Uterus (tissue), 4 donors: ENCODE measurements around the gene ERICH3. TPM values are rescaled to one million over a fixed set of nuclear protein-coding genes. Genes with fewer than 3 reads are reported as not detected.

Experiments
- DNase-seq, 2 donors: peaks; one replicate each; pipeline ENCODE4 v3.0.0-alpha.2; 2019 to 2020
- H3K27ac ChIP-seq, 2 donors: fragments of 200-600 bp; sonication (generic); 1 replicate in 1 of 2; 2 replicates in 1 of 2; pipeline ENCODE4 v1.5.1; 2016 to 2018
- H3K27me3 ChIP-seq, 2 donors: fragments of 200-600 bp; sonication (generic); one replicate each; pipeline ENCODE4 v1.5.1; 2018 to 2019; ENCODE audit warnings: control low read depth in 1 of 2
- H3K36me3 ChIP-seq, 2 donors: fragments of 200-600 bp; sonication (generic); one replicate each; pipeline ENCODE4 v1.5.1; 2019; ENCODE audit warnings: control low read depth in 1 of 2
- H3K4me1 ChIP-seq, 2 donors: fragments of 200-600 bp; sonication (generic); one replicate each; pipeline ENCODE4 v1.5.1; 2018 to 2019; ENCODE audit warnings: control low read depth in 1 of 2
- H3K4me3 ChIP-seq, 2 donors: fragments of 200-600 bp; sonication (generic); 1 replicate in 1 of 2; 2 replicates in 1 of 2; pipeline ENCODE4 v1.5.1; 2018 to 2019; ENCODE audit warnings: mild to moderate bottlenecking in 1 of 2
- H3K9me3 ChIP-seq, 2 donors: fragments of 200-600 bp; sonication (generic); one replicate each; pipeline ENCODE4 v1.5.1; 2019; ENCODE audit warnings: control low read depth in 1 of 2
- POLR2A ChIP-seq, 2 donors: fragments of 450-650 bp; IDR thresholded peaks; one replicate each; pipeline ENCODE4 v1.6.1; 2016; ENCODE audit warnings: antibody characterized with exemption in 2 of 2, mild to moderate bottlenecking in 1 of 2, moderate library complexity in 1 of 2
- intact Hi-C: fragments of 100-400 bp; cut with DNase I; formaldehyde crosslinking; loops from one replicate; pipeline ENCODE4 v1.15.1; 2023; ENCODE audit warnings: low total_unique reads
- total RNA-seq, 4 donors: library from RNA; depleted of rRNA in 3 of 4; stranded (reverse); fragments of >200 nt in 3 of 4; gene quantifications; one replicate each; pipeline versions ENCODE4 v1.1.0 to v1.2.4, GENCODE V29; 2014 to 2023
- TF ChIP-seq, protein P1 (sequence below), 4 experiments: fragments of 200-600 bp in 2 of 4; fragments of 450-650 bp in 2 of 4; sonication (generic) in 2 of 4; IDR thresholded peaks; one replicate each; pipeline ENCODE4 v1.5.1; 2016 to 2019; ENCODE audit warnings: antibody characterized with exemption in 4 of 4, mild to moderate bottlenecking in 2 of 4, moderate library complexity in 1 of 4
- donor health status: DM: yes; HTN: yes; CAD: no.

The ERICH3 gene
- total RNA-seq, 4 donors from 2014 or later: under 0.01 to 3.7 (median 0.67) TPM

DNA sequence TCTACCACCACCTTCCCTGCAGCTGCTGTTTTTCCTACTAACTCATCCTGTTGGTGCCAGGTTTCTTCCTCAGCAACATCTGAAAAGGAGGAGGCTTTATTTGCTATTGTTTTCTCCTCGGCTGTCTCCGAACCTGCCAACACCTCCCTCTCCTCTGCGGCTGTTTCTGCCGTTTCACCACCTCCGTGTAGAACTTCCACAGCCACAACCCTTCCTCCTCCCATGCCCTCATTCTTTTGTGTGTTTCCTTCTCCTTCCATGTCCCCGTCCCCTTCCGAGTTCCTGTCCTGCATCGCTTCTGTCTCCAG, 102.1 kb downstream of the ERICH3 start:
- H3K27me3 ChIP-seq: no peaks in the 10 kb centered on the region
- no peak overlapping the region for H3K27ac ChIP-seq
- no peaks in the 10 kb centered on the region for H3K36me3 ChIP-seq
- TF ChIP-seq, protein P1, sequence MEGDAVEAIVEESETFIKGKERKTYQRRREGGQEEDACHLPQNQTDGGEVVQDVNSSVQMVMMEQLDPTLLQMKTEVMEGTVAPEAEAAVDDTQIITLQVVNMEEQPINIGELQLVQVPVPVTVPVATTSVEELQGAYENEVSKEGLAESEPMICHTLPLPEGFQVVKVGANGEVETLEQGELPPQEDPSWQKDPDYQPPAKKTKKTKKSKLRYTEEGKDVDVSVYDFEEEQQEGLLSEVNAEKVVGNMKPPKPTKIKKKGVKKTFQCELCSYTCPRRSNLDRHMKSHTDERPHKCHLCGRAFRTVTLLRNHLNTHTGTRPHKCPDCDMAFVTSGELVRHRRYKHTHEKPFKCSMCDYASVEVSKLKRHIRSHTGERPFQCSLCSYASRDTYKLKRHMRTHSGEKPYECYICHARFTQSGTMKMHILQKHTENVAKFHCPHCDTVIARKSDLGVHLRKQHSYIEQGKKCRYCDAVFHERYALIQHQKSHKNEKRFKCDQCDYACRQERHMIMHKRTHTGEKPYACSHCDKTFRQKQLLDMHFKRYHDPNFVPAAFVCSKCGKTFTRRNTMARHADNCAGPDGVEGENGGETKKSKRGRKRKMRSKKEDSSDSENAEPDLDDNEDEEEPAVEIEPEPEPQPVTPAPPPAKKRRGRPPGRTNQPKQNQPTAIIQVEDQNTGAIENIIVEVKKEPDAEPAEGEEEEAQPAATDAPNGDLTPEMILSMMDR (IDR thresholded peaks at IDR 0.05): no peak
- TF ChIP-seq POLR2A (IDR thresholded peaks at IDR 0.05): no peak
- no peak overlapping the region for H3K4me3 ChIP-seq
- no peak for DNase-seq
- intact Hi-C loops: no loop called here
- no peaks in the 10 kb centered on the region for H3K4me1 ChIP-seq
- H3K9me3 ChIP-seq: no peaks in the 10 kb centered on the region

DNA sequence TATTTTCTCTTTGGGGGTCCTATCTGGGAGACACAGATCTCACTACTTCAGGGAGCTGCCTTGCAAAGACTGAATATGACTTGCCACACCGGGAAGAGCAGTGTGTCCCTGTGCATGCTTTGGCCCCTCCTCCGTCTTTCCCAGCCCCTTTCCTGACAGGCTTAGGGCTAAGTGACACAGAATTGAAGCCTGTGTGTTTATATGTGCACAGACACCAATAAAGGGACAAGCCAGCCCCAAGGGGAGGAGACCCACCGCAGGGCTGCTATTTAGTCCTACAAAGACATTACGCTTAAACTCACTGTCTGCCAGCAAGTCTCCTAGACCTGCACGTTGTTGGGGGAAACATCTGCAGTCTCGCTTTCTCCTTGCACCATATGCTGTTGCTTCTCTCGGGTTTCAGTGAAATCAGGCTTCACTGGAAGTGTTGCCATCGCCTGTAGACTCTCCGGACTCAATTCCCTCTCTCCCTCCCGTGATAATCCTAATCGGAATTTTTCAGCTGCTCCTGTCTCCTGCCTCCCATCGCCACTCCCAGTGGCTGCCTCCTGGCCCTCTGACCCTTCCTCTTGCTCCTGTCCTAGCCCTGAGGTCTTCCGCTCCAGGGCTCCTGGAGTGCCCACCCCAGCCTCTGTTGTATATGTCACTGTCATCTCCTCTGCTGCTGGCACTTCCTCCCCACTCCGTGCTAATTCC, 102.6 kb downstream of the ERICH3 start:
- DNase-seq: no peak
- H3K27me3 ChIP-seq: no peaks in the 10 kb centered on the region
- intact Hi-C loops: no loop called here
- TF ChIP-seq, protein P1 (IDR thresholded peaks at IDR 0.05): no peak
- TF ChIP-seq POLR2A (IDR thresholded peaks at IDR 0.05): no peak
- H3K4me1 ChIP-seq: no peaks in the 10 kb centered on the region
- H3K27ac ChIP-seq: no peak overlapping the region
- no peaks in the 10 kb centered on the region for H3K36me3 ChIP-seq
- no peaks in the 10 kb centered on the region for H3K9me3 ChIP-seq
- H3K4me3 ChIP-seq: no peak overlapping the region

DNA sequence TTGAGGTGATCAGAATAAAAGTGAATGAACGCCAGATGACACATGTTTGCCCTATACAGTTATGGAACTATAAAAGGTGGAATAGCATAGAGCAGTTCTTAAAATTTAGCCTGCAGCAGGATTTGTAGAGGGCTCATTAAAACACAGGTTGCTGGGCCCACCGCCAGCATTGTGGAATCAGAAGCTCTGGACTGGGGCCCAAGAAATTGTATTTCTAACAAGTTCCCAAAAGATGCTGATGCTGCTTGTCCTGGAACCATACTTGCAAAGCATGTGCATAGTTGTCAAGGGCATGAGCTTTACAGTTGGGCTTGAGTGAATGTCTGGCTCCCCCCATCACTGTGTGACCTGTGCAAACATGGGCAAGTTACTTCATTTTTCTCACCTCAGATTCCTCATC, 123.7 kb downstream of the ERICH3 start:
- intact Hi-C loops: no loop called here
- no peak overlapping the region for H3K4me3 ChIP-seq

DNA sequence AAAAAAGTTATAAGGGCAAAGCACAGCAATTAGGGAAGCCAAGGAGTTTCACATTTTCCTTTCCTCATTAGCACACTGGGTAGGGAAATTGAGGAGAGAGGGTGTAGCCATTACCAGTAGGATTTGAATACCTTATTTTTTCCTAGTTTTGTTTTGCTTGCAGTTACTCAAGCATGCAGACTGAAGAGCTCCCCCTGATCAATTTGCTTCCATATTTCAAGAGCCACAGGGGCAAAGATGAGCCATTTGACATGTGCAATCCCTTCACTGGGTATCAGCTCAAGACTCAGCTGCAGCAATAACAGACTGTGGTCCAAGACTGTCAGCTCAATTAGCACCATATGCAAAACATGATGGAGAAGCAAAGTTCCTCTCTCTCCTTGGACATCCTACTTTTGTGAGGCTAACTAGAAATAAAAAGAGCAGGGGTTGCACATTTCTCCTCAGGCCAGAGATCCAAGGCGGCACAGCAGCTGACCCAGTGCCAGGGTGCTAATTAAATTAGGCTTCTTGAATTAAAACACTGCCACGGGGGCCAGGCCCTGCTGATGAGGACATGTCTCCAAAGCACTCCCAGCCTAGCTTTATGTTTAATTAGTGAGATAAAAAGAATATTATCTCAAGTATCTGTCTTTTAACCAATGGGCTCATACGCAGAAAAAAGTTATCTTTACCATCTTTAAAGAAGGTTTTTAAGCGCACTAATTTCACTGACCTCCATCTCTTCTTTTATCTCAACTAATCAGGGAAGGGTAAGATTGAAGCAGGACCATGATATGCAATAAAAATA, 124.4 kb downstream of the ERICH3 start:
- Histone ChIP-seq H3K4me3 (no peak overlapping the region), H3K27ac (no peak overlapping the region), H3K4me1 (no peaks in the 10 kb centered on the region), H3K9me3 (no peaks in the 10 kb centered on the region), H3K36me3 (no peaks in the 10 kb centered on the region), H3K27me3 (no peaks in the 10 kb centered on the region)
- no peak for DNase-seq
- no peak for TF ChIP-seq POLR2A (IDR thresholded peaks at IDR 0.05)
- TF ChIP-seq, protein P1 (IDR thresholded peaks at IDR 0.05): no peak
- intact Hi-C loops: no loop called here

More for the DNA sequence above, 123.7 kb downstream of the ERICH3 start:
- TF ChIP-seq, protein P1 (IDR thresholded peaks at IDR 0.05): no peak
- DNase-seq: no peak
- no peaks in the 10 kb centered on the region for H3K36me3 ChIP-seq
- H3K27me3 ChIP-seq: no peaks in the 10 kb centered on the region
- H3K9me3 ChIP-seq: no peaks in the 10 kb centered on the region
- H3K27ac ChIP-seq: no peak overlapping the region
- H3K4me1 ChIP-seq: no peaks in the 10 kb centered on the region

DNA sequence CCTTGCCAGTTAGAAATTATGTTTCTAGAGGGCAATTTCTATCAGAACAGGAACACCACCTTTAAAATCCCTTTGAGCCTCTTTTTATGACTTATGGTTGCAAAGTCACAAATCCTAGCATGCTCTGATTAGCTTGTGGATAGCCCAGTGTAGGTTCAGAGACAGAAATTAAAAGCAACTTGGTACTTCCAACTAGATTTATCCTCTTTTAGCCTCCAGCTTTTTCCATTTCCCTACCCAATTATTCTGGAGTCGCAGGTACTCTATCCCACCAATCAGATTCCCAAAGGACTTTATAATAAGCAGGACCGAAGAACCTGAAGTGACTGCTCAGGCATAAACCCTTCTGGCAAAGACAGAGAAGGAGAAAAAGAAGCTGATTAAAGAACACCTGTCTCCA, 127.8 kb downstream of the ERICH3 start:
- intact Hi-C loops: no loop called here
- H3K4me3 ChIP-seq: no peak overlapping the region
- no peaks in the 10 kb centered on the region for H3K9me3 ChIP-seq
- no peaks in the 10 kb centered on the region for H3K4me1 ChIP-seq
- no peak for DNase-seq
- no peak for TF ChIP-seq POLR2A (IDR thresholded peaks at IDR 0.05)
- TF ChIP-seq, protein P1 (IDR thresholded peaks at IDR 0.05): no peak
- no peaks in the 10 kb centered on the region for H3K27me3 ChIP-seq
- H3K36me3 ChIP-seq: no peaks in the 10 kb centered on the region
- H3K27ac ChIP-seq: no peak overlapping the region
